Panc1 (cell line): ENCODE data around the gene SLC13A5.

Experiments
- CTCF ChIP-seq: fragments of 450-650 bp; IDR thresholded peaks from 2 replicates; pipeline ENCODE4 v1.5.1; 2017; ENCODE audit warnings: mild to moderate bottlenecking
- TCF7L2 ChIP-seq: IDR thresholded peaks from 2 replicates; pipeline ENCODE4 v1.6.1; 2011; ENCODE audit warnings: mild to moderate bottlenecking, low read depth, low read length, inconsistent platforms

GRCh38 chr17:6638046-6638908, 74.9 kb downstream of the SLC13A5 start:
- no peak for TF ChIP-seq TCF7L2
- no peak for TF ChIP-seq CTCF
